ENCODE measurements around the gene CCL4L2. TPM values are rescaled to one million over a fixed set of nuclear protein-coding genes. Genes with fewer than 3 reads are reported as not detected.
A peak's percentile ranks its signal among the peaks of the same experiment; 100 is the strongest.
"Not testable (repeated sequence)": the region's sequence is repeated elsewhere in the genome, so short reads cannot be mapped to it uniquely, and the experiment has no call there.

Gene CCL4L2
- total RNA-seq, 1 donor from 2014 or later: 2.6 TPM

DNA sequence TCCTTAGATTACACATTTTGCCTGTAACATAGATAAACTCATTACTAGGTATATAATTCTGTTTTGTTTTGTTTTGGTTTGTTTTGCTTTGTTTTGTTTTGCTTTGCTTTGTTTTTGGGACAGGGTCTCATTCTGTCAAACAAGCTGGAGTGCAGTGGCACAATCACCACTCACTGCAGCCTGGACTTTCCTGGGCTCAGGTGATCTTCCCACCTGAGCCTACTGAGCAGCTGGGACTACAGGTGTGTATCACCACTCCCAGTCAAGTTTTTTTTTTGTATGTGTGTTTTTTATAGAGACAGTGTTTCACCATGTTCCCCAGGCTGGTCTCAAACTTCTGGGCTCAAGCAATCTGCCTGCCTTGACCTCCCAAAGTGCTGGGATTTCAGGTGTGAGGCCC, 1.3 kb upstream of the CCL4L2 start:
- no peak for DNase-seq
- intact Hi-C loops (cut with DNase I): no loop called here

GRCh38 chr17:36211484-36212271, 815 bp downstream of the CCL4L2 start:
- H3K9me3 ChIP-seq; H3K4me3 ChIP-seq; H3K27me3 ChIP-seq (ENCODE audit: low read depth); H3K4me1 ChIP-seq; DNase-seq; H3K27ac ChIP-seq; H3K36me3 ChIP-seq; intact Hi-C loops (cut with DNase I): not testable (repeated sequence)
- peak; percentile 40 to 55 for ATAC-seq

More for the DNA sequence above, 1.3 kb upstream of the CCL4L2 start:
- H3K27ac ChIP-seq: no peak overlapping the region
- peaks cover 5% of the 10 kb centered on the region for H3K4me1 ChIP-seq
- H3K27me3 ChIP-seq (ENCODE audit: low read depth): peaks cover 6% of the 10 kb centered on the region
- no peak for ATAC-seq
- no peak overlapping the region for H3K4me3 ChIP-seq
- H3K9me3 ChIP-seq: no peaks in the 10 kb centered on the region
- no peaks in the 10 kb centered on the region for H3K36me3 ChIP-seq
- TF ChIP-seq, protein P1, sequence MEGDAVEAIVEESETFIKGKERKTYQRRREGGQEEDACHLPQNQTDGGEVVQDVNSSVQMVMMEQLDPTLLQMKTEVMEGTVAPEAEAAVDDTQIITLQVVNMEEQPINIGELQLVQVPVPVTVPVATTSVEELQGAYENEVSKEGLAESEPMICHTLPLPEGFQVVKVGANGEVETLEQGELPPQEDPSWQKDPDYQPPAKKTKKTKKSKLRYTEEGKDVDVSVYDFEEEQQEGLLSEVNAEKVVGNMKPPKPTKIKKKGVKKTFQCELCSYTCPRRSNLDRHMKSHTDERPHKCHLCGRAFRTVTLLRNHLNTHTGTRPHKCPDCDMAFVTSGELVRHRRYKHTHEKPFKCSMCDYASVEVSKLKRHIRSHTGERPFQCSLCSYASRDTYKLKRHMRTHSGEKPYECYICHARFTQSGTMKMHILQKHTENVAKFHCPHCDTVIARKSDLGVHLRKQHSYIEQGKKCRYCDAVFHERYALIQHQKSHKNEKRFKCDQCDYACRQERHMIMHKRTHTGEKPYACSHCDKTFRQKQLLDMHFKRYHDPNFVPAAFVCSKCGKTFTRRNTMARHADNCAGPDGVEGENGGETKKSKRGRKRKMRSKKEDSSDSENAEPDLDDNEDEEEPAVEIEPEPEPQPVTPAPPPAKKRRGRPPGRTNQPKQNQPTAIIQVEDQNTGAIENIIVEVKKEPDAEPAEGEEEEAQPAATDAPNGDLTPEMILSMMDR (IDR thresholded peaks at IDR 0.05): no peak

GRCh38 chr17:36212272-36212605, 1.4 kb downstream of the CCL4L2 start:
- H3K4me1 ChIP-seq: peaks cover 5% of the 10 kb centered on the region
- no peak for DNase-seq
- no peak overlapping the region for H3K27ac ChIP-seq

DNA sequence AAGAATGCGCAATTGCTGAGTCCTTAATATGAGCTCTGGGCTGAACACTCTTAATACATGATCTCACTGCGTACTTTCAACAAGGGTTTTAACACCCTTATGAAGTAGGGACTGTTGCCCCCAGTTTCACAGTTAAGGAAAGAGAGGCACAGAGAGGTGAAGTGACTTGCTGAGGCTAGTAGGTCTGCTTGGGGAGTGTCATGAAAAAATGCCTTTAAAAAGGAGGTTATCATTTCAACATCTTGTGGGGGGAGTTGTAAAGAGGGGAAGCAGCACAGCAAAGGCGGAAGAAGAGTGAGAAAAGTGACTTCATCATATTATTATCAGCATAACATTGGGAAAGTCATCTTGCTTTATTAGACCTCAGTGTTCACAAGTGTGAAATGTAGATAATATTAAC, 2.1 kb downstream of the CCL4L2 start:
- intact Hi-C loops (cut with DNase I): no loop called here
- TF ChIP-seq, protein P1 (IDR thresholded peaks at IDR 0.05): no peak
- Histone ChIP-seq H3K36me3 (no peaks in the 10 kb centered on the region), H3K9me3 (no peaks in the 10 kb centered on the region), H3K4me1 (peaks cover 5% of the 10 kb centered on the region), H3K27ac (no peak overlapping the region), H3K27me3 (ENCODE audit: low read depth) (peaks cover 6% of the 10 kb centered on the region), H3K4me3 (no peak overlapping the region)
- DNase-seq (no peak), ATAC-seq (peak; percentile 26 to 42)

More at GRCh38 chr17:36212272-36212605, 1.4 kb downstream of the CCL4L2 start:
- no peak overlapping the region for H3K4me3 ChIP-seq
- H3K9me3 ChIP-seq: no peaks in the 10 kb centered on the region
- H3K27me3 ChIP-seq (ENCODE audit: low read depth): peaks cover 6% of the 10 kb centered on the region
- TF ChIP-seq, protein P1 (IDR thresholded peaks at IDR 0.05): no peak
- no peaks in the 10 kb centered on the region for H3K36me3 ChIP-seq
- ATAC-seq: peak in 1 of 2 donors; percentile 36
- intact Hi-C loops (cut with DNase I): no loop called here

DNA sequence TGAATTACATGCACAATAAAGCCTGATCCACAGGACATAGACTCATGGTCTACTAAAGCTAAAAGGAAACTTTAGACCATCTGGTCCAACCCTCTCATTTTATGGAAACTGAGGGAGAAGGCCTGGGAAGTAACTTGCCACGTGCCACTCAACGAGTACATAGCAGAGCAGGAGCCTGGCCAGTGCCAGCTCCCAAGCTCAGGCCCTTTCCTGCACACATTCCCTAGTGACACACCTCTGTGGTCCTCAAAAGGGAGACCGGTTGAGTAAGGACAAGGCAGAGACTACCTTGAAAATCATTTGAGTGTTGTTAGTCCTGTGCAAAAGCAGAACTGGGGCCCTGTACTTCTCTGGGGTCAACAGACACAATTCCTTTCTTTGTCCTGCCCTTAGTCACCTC, 2.8 kb downstream of the CCL4L2 start:
- no peak for ATAC-seq
- H3K4me3 ChIP-seq: no peak overlapping the region
- H3K27ac ChIP-seq: no peak overlapping the region
- H3K27me3 ChIP-seq (ENCODE audit: low read depth): peaks cover 9% of the 10 kb centered on the region
- TF ChIP-seq, protein P1 (IDR thresholded peaks at IDR 0.05): no peak
- H3K36me3 ChIP-seq: no peaks in the 10 kb centered on the region
- peaks cover 5% of the 10 kb centered on the region for H3K4me1 ChIP-seq
- no peak for DNase-seq
- intact Hi-C loops (cut with DNase I): no loop called here
- no peaks in the 10 kb centered on the region for H3K9me3 ChIP-seq

- Histone ChIP-seq H3K4me1 (peaks cover 5% of the 10 kb centered on the region), H3K27ac (no peak overlapping the region), H3K4me3 (no peak overlapping the region), H3K9me3 (no peaks in the 10 kb centered on the region), H3K36me3 (no peaks in the 10 kb centered on the region), H3K27me3 (ENCODE audit: low read depth) (peaks cover 10% of the 10 kb centered on the region)
- TF ChIP-seq, protein P1 (IDR thresholded peaks at IDR 0.05): no peak
- DNase-seq (no peak), ATAC-seq (no peak)
- intact Hi-C loops (cut with DNase I): no loop called here
These were observed 4.1 kb downstream of the CCL4L2 start for GRCh38 chr17:36214918-36215317.

DNA sequence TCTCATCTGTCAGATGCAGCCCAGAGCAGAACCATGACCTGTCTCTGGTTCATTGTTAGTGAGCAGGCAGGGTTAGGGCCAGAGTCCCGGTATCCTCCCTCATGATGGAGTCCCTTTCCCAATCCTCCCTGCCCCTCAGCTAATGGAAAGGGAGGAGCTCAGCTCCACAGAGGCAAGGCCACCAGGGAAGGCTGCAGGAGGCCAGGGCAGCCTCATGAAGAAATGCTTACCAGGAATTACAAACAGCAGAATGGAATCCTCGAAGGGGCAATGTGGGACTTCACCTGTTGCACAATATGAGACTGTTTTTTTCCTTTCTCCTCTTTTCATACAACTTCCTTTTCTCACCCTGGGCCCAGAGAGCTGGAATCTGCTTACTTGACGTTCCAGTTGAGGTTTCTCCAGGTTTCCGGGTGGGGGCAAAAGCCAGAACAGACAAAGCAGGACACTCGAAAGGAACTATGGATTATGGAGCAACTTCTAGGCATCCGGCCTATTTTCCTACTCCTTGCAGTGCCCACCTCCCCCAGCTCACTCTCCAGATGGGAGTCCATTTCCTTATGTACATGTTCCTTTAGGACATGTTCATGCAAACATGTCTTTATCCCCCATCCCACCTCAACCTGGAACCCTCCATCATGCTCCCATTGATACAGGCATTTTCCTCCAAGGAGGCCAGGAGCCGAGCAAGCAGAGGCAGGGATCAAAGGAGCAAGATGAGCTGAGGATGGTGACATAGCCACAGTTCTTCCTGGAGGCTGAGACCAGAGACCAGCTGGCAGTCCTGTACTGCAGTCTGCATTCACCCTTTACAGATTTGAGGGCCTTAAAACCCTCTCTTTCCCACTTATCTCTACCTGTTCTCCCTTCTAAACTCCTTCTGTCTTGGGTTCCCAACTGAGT, 4.8 kb downstream of the CCL4L2 start:
- H3K27ac ChIP-seq; ATAC-seq; H3K27me3 ChIP-seq (ENCODE audit: low read depth); H3K9me3 ChIP-seq; H3K4me3 ChIP-seq; intact Hi-C loops (cut with DNase I); H3K36me3 ChIP-seq; DNase-seq; H3K4me1 ChIP-seq: not testable (repeated sequence)

DNA sequence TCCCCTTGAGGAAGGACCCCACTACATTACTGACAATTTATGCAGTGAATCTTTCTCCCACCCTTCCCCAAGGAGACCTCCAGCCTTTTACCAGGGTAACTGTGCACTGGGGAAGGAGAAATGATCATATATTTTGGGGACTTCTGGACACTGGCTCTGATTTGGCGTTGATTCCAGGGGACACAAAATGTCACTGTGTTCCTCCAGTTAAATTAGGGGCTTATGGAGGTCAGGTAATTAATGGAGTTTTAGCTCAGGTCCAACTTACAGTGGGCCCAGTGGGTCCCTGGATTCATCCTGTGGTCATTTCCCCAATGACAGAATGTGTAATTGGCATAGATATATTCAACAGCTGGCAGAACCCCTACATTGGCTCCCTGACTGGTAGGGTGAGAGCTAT, 8.7 kb downstream of the CCL4L2 start:
- H3K4me3 ChIP-seq; H3K4me1 ChIP-seq; H3K27me3 ChIP-seq (ENCODE audit: low read depth); DNase-seq; ATAC-seq; H3K27ac ChIP-seq; intact Hi-C loops (cut with DNase I); H3K9me3 ChIP-seq; H3K36me3 ChIP-seq: not testable (repeated sequence)
